Vagina (tissue), 2 donors: ENCODE results near the gene KDM7A.

ENCODE experiments used
- POLR2A ChIP-seq, 2 donors: fragments of 450-650 bp; IDR thresholded peaks; one replicate each; pipeline ENCODE4 v1.6.1; 2017; ENCODE audit warnings: antibody characterized with exemption in 2 of 2, mild to moderate bottlenecking in 2 of 2, moderate library complexity in 2 of 2
- POLR2AphosphoS5 ChIP-seq, 2 donors: sonication (generic); formaldehyde crosslinking; IDR thresholded peaks; one replicate each; pipeline ENCODE4 v1.9.0; 2017; ENCODE audit warnings: antibody characterized with exemption in 2 of 2, mild to moderate bottlenecking in 2 of 2, low read depth in 1 of 2; ENCODE audit not compliant: insufficient read depth in 1 of 2
- TF ChIP-seq, protein P1 (sequence below), 3 experiments: fragments of 450-650 bp in 2 of 3; fragments of 200-600 bp in 1 of 3; sonication (generic) in 1 of 3; IDR thresholded peaks; one replicate each; pipeline ENCODE4 v1.5.1; 2017 to 2019; ENCODE audit warnings: antibody characterized with exemption in 3 of 3, mild to moderate bottlenecking in 2 of 3, moderate library complexity in 2 of 3

- TF ChIP-seq, protein P1, sequence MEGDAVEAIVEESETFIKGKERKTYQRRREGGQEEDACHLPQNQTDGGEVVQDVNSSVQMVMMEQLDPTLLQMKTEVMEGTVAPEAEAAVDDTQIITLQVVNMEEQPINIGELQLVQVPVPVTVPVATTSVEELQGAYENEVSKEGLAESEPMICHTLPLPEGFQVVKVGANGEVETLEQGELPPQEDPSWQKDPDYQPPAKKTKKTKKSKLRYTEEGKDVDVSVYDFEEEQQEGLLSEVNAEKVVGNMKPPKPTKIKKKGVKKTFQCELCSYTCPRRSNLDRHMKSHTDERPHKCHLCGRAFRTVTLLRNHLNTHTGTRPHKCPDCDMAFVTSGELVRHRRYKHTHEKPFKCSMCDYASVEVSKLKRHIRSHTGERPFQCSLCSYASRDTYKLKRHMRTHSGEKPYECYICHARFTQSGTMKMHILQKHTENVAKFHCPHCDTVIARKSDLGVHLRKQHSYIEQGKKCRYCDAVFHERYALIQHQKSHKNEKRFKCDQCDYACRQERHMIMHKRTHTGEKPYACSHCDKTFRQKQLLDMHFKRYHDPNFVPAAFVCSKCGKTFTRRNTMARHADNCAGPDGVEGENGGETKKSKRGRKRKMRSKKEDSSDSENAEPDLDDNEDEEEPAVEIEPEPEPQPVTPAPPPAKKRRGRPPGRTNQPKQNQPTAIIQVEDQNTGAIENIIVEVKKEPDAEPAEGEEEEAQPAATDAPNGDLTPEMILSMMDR (IDR thresholded peaks at IDR 0.05): no peak
- TF ChIP-seq POLR2A (IDR thresholded peaks at IDR 0.05): no peak
- no peak for TF ChIP-seq POLR2AphosphoS5 (IDR thresholded peaks at IDR 0.05; ENCODE audit: insufficient read depth in 1 of 2, low read depth in 1 of 2)
These were observed 118.3 kb downstream of the KDM7A start for GRCh38 chr7:140058517-140058916.
